H9 (cell line): ENCODE data around the gene DIPK1C. TPM values are rescaled to one million over a fixed set of nuclear protein-coding genes. Genes with fewer than 3 reads are reported as not detected.

Experiments used
- DNase-seq: peaks from one replicate; pipeline ENCODE4 v3.0.0-alpha.2; 2017
- H2AFZ ChIP-seq: one replicate; pipeline ENCODE4 v1.6.1; 2013; ENCODE audit warnings: mild to moderate bottlenecking, low read length, control low read depth, moderate library complexity
- H2AK5ac ChIP-seq: 2 replicates; pipeline ENCODE4 v1.6.1; 2013; ENCODE audit warnings: low read length, control low read depth, mixed read lengths; ENCODE audit not compliant: insufficient read length
- H2BK120ac ChIP-seq: one replicate; pipeline ENCODE4 v1.6.1; 2013; ENCODE audit warnings: low read depth, mild to moderate bottlenecking, low read length, control low read depth, inconsistent platforms; ENCODE audit not compliant: poor library complexity, severe bottlenecking
- H2BK12ac ChIP-seq: 2 replicates; pipeline ENCODE4 v1.6.1; 2013; ENCODE audit warnings: low read length, control low read depth, mixed read lengths, low read depth; ENCODE audit not compliant: insufficient read length
- H2BK15ac ChIP-seq: 2 replicates; pipeline ENCODE4 v1.6.1; 2013; ENCODE audit warnings: low read depth, low read length, control low read depth
- H2BK20ac ChIP-seq: one replicate; pipeline ENCODE4 v1.6.1; 2013; ENCODE audit warnings: low read depth, mild to moderate bottlenecking, low read length, control low read depth, inconsistent platforms; ENCODE audit not compliant: poor library complexity, severe bottlenecking
- H2BK5ac ChIP-seq: 2 replicates; pipeline ENCODE4 v1.6.1; 2013; ENCODE audit warnings: low read length, control low read depth, mixed read lengths; ENCODE audit not compliant: insufficient read length
- H3K14ac ChIP-seq: 2 replicates; pipeline ENCODE4 v1.6.1; 2013; ENCODE audit warnings: low read length, control low read depth; ENCODE audit not compliant: insufficient read depth
- H3K18ac ChIP-seq: 2 replicates; pipeline ENCODE4 v1.6.1; 2013; ENCODE audit warnings: low read depth, mild to moderate bottlenecking, mixed read lengths, low read length, control low read depth; ENCODE audit not compliant: insufficient read length
- H3K23ac ChIP-seq: 2 replicates; pipeline ENCODE4 v1.6.1; 2013; ENCODE audit warnings: low read length, control low read depth, mixed read lengths, low read depth; ENCODE audit not compliant: insufficient read length
- H3K23me2 ChIP-seq: 2 replicates; pipeline ENCODE4 v1.6.1; 2013; ENCODE audit warnings: low read depth, mild to moderate bottlenecking, mixed read lengths, low read length, control low read depth; ENCODE audit not compliant: insufficient read length, poor library complexity, severe bottlenecking
- H3K27ac ChIP-seq: 2 replicates; pipeline ENCODE4 v1.5.1; 2013; ENCODE audit warnings: low read length, control low read depth, mixed read lengths, low read depth; ENCODE audit not compliant: insufficient read length
- H3K27me3 ChIP-seq: 2 replicates; pipeline ENCODE4 v1.6.1; 2013; ENCODE audit warnings: low read length, control low read depth, inconsistent platforms; ENCODE audit not compliant: insufficient read depth
- H3K4ac ChIP-seq: 2 replicates; pipeline ENCODE4 v1.6.1; 2013; ENCODE audit warnings: low read depth, mild to moderate bottlenecking, control low read depth, inconsistent platforms, low read length, moderate library complexity
- H3K4me1 ChIP-seq: 2 replicates; pipeline ENCODE4 v1.6.1; 2013; ENCODE audit warnings: low read length, control low read depth, inconsistent platforms; ENCODE audit not compliant: insufficient read depth
- H3K4me2 ChIP-seq: 2 replicates; pipeline ENCODE4 v1.6.1; 2013; ENCODE audit warnings: low read length, control low read depth, mixed read lengths; ENCODE audit not compliant: insufficient read length, insufficient read depth
- H3K56ac ChIP-seq: 2 replicates; pipeline ENCODE4 v1.6.1; 2013; ENCODE audit warnings: low read depth, mild to moderate bottlenecking, mixed read lengths, low read length, control low read depth; ENCODE audit not compliant: insufficient read length
- H3K79me1 ChIP-seq: 2 replicates; pipeline ENCODE4 v1.6.1; 2013; ENCODE audit warnings: low read depth, mild to moderate bottlenecking, moderate library complexity, low read length, control low read depth, inconsistent platforms; ENCODE audit not compliant: insufficient read depth, poor library complexity, severe bottlenecking
- H3K79me2 ChIP-seq: 2 replicates; pipeline ENCODE4 v1.6.1; 2013; ENCODE audit warnings: low read length, control low read depth, inconsistent platforms; ENCODE audit not compliant: insufficient read depth
- H3K9ac ChIP-seq: 2 replicates; pipeline ENCODE4 v1.6.1; 2013; ENCODE audit warnings: low read length, control low read depth, mixed read lengths; ENCODE audit not compliant: insufficient read length; ENCODE audit errors: extremely low read depth
- H3K9me3 ChIP-seq: one replicate; pipeline ENCODE4 v1.6.1; 2013; ENCODE audit warnings: low read depth, low read length, inconsistent platforms; ENCODE audit not compliant: control insufficient read depth
- H3T11ph ChIP-seq: one replicate; pipeline ENCODE4 v1.6.1; 2013; ENCODE audit warnings: mild to moderate bottlenecking, low read length, control low read depth, inconsistent platforms
- H4K20me1 ChIP-seq: one replicate; pipeline ENCODE4 v1.6.1; 2013; ENCODE audit not compliant: control insufficient read depth, insufficient read length, insufficient read depth
- H4K5ac ChIP-seq: 2 replicates; pipeline ENCODE4 v1.6.1; 2013; ENCODE audit warnings: low read depth, mild to moderate bottlenecking, mixed read lengths, low read length, control low read depth; ENCODE audit not compliant: insufficient read length
- H4K8ac ChIP-seq: replicated peaks from 2 replicates; pipeline ENCODE4 v1.6.1; 2013; ENCODE audit warnings: low read length, control low read depth, mixed read lengths, low read depth; ENCODE audit not compliant: insufficient read length
- H4K91ac ChIP-seq: 2 replicates; pipeline ENCODE4 v1.6.1; 2013; ENCODE audit warnings: low read depth, mild to moderate bottlenecking, moderate library complexity, mixed read lengths, low read length, control low read depth; ENCODE audit not compliant: insufficient read length
- H3K27ac Mint-ChIP-seq, 3 experiments: 2 replicates in 2 of 3; 3 replicates in 1 of 3; pipeline ENCODE4 v1.8.0; 2020 to 2021; ENCODE audit warnings: mixed read lengths in 3 of 3, mild to moderate bottlenecking in 1 of 3, moderate library complexity in 1 of 3
- H3K27me3 Mint-ChIP-seq: 2 replicates; pipeline ENCODE4 v1.8.0; 2021; ENCODE audit warnings: low read depth, mild to moderate bottlenecking, moderate library complexity, mixed read lengths
- H3K36me3 Mint-ChIP-seq, 3 experiments: 2 replicates in 2 of 3; 3 replicates in 1 of 3; pipeline ENCODE4 v1.8.0; 2020 to 2021; ENCODE audit warnings: low read depth in 3 of 3, mixed read lengths in 3 of 3; ENCODE audit not compliant: insufficient read depth in 1 of 3
- H3K4me1 Mint-ChIP-seq, 2 experiments: 2 replicates each; pipeline ENCODE4 v1.8.0; 2020; ENCODE audit warnings: mixed read lengths in 2 of 2
- H3K4me3 Mint-ChIP-seq, 2 experiments: 2 replicates in 1 of 2; 3 replicates in 1 of 2; pipeline ENCODE4 v1.8.0; 2020 to 2021; ENCODE audit warnings: mild to moderate bottlenecking in 2 of 2, mixed read lengths in 2 of 2, moderate library complexity in 1 of 2
- H3K9me3 Mint-ChIP-seq, 2 experiments: 2 replicates in 1 of 2; 3 replicates in 1 of 2; pipeline ENCODE4 v1.8.0; 2020; ENCODE audit warnings: mild to moderate bottlenecking in 2 of 2, mixed read lengths in 2 of 2, moderate library complexity in 1 of 2
- WGBS: extraction: QIAGEN DNeasy Blood & Tissue Kit; methylation state at CpG from one replicate; pipeline ENCODE4 v1.1.7; 2013; ENCODE audit warnings: missing lambda C conversion rate, low lambda C conversion rate, mixed read lengths; ENCODE audit not compliant: insufficient read length; ENCODE audit errors: extremely low coverage; 5-methylcytosine and 5-hydroxymethylcytosine counted together
- total RNA-seq: library from RNA; stranded (reverse); gene quantifications from 2 replicates; pipeline ENCODE4 v1.2.1, GENCODE V29; 2021
- TF ChIP-seq, protein P1 (sequence below): fragments of 200-600 bp; sonication (generic); conservative IDR thresholded peaks from 3 replicates; pipeline ENCODE4 v1.8.0; 2021; ENCODE audit warnings: antibody characterized with exemption, mild to moderate bottlenecking

The DIPK1C gene
- total RNA-seq, 1 experiment from 2014 or later: not detected

DNA sequence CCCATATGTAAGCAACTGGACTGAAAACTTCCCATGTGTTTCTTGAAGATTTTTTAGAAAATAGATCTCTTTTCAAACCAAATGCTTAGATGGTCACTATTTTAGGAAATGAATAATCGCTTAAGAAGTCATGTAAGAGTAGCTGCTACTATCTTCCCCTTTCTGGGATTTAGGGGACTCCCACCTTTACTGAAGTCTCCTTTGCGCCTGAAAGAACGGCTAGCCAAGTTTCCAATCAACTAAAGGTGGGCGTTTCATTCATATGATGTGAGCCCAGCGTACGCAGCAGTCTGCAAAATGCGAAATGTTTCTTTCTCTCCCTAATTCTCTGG is 1.1 kb downstream of the DIPK1C start:
- Histone ChIP-seq H3K4me2 (peak overlapping the region; percentile 50), H3K23me2 (peaks cover 6% of the 10 kb centered on the region), H4K8ac (no peak overlapping the region), H2BK15ac (no peak overlapping the region), H3K4ac (no peak overlapping the region), H4K91ac (no peak overlapping the region), H3K18ac (no peak overlapping the region), H3K23ac (no peak overlapping the region), H2BK5ac (no peak overlapping the region), H3K14ac (no peak overlapping the region), H3K27ac (no peak overlapping the region), H3K27me3 (peaks cover 27% of the 10 kb centered on the region; the same call in 1 of the 2 replicates), H3K56ac (no peak overlapping the region), H2AFZ (no peak overlapping the region), H3K4me1 (no peaks in the 10 kb centered on the region; the same call in 1 of the 2 replicates), H3K79me2 (no peaks in the 10 kb centered on the region), H3T11ph (no peak overlapping the region), H4K20me1 (no peaks in the 10 kb centered on the region), H3K79me1 (no peaks in the 10 kb centered on the region), H3K9ac (no peak overlapping the region), H2BK20ac (no peak overlapping the region), H2BK120ac (no peak overlapping the region), H3K9me3 (no peaks in the 10 kb centered on the region), H4K5ac (no peak overlapping the region), H2BK12ac (no peak overlapping the region), H2AK5ac (no peak overlapping the region)
- H3K27me3 Mint-ChIP-seq: peaks cover 70% of the 10 kb centered on the region
- TF ChIP-seq, protein P1, sequence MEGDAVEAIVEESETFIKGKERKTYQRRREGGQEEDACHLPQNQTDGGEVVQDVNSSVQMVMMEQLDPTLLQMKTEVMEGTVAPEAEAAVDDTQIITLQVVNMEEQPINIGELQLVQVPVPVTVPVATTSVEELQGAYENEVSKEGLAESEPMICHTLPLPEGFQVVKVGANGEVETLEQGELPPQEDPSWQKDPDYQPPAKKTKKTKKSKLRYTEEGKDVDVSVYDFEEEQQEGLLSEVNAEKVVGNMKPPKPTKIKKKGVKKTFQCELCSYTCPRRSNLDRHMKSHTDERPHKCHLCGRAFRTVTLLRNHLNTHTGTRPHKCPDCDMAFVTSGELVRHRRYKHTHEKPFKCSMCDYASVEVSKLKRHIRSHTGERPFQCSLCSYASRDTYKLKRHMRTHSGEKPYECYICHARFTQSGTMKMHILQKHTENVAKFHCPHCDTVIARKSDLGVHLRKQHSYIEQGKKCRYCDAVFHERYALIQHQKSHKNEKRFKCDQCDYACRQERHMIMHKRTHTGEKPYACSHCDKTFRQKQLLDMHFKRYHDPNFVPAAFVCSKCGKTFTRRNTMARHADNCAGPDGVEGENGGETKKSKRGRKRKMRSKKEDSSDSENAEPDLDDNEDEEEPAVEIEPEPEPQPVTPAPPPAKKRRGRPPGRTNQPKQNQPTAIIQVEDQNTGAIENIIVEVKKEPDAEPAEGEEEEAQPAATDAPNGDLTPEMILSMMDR: no peak
- H3K4me1 Mint-ChIP-seq: peaks cover 12 to 24% of the 10 kb centered on the region in 2 experiments
- no peak for DNase-seq
- H3K27ac Mint-ChIP-seq: no peak overlapping the region
- H3K4me3 Mint-ChIP-seq: peak overlapping the region; percentile 59 to 78
- no peaks in the 10 kb centered on the region; a peak in 2 of 5 replicates for H3K9me3 Mint-ChIP-seq
- no peaks in the 10 kb centered on the region; a peak in 1 of 7 replicates for H3K36me3 Mint-ChIP-seq
- WGBS: no CpG with 5 or more reads among the region's 7 CpGs
